GM11168 (cell line): Measurements from ENCODE around the gene PEX11B.

Experiments used
- in situ Hi-C: fragments of 300-500 bp; cut with MboI; formaldehyde crosslinking; loops from one replicate; pipeline ENCODE4 v1.12.0; 2022; ENCODE audit warnings: low sequenced_read_pairs; ENCODE audit not compliant: unreplicated experiment

PEX11B gene

GRCh38 chr1:145916745-145917144 lies 1.8 kb downstream of the PEX11B start:
- in situ Hi-C loops, result no loop called here

- in situ Hi-C loops, result no loop called here
Measured at GRCh38 chr1:145912128-145912641, 6.3 kb downstream of the PEX11B start.

- in situ Hi-C loops, result no loop called here
Measured at GRCh38 chr1:145908653-145909052, 9.9 kb downstream of the PEX11B start.

- in situ Hi-C loops, result no loop called here
Measured at GRCh38 chr1:145906954-145907753, 11.4 kb downstream of the PEX11B start.

GRCh38 chr1:145901312-145902021 lies 17.1 kb downstream of the PEX11B start:
- in situ Hi-C loops, result no loop called here

DNA sequence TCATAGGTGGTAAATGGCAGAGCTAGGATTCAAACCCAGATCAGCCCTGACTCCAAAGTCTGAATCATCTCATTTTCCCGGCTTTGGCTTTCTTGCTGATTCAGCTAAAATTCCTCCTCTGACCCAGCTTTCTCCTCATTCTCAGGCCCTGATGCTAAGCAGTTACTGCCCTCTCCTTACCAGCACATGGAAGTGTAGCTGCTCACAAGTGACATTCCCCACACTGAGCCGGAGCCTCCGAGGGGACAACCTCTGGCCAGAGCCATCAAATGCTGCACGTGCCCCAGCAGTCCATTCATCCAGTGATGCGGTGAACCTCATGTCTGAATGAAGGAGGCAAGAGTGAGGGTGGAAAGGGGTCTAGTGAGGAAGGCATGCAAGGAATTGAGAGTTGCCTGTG lies 19.8 kb downstream of the PEX11B start:
- in situ Hi-C loops, result no loop called here

- in situ Hi-C loops, result no loop called here
Measured at GRCh38 chr1:145897969-145898368, 20.5 kb downstream of the PEX11B start.

DNA sequence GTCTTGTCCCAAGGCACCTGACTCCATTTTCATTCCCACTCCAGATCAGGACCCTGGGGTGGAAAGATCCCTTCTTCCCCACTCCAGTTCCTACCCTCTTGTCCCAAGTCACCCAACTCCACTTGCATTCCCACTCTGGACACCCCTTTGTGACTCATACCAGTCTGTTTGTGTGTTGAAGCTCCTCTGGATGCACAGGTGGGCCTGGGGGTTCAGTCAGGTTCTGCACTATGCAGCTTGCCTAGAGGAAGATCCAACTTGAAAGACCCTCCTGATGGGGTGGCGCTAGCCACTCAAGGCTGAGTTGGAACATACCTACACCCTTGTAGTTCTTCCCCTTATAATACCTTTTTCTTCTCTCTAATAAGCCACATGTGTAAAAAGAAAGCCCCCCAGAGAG lies 23.0 kb downstream of the PEX11B start:
- in situ Hi-C loops, result no loop called here

- in situ Hi-C loops, result no loop called here
Measured at GRCh38 chr1:145893306-145894055, 25.0 kb downstream of the PEX11B start.

DNA sequence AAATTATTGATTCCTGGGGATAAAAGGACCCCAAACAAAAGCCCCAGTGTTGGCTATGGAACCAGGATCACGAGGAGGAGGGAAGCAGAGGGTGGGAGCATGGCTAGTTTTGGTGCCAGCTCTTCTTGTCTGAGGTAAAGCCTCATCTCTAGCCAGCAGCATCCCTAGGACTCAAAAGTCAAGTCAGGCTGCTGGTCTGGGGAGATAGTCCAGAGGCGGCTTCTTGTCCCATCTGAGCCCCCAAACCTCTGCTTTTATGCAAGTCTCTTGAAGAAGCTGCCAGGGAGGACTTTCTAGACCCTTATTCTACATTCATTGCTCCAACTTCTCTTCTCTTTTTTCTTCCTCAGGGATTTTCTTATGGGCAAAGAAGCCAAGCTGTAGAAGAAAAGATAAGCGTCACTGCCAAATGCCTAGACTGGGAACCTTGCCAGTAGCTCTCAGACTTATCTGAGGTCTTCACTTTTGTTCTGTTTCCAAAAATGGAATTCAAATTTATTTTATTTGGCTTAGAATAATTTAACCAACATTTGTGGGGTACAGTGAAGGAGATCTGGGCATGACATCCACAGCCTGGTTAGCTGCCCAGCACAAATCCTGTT lies 25.9 kb downstream of the PEX11B start:
- in situ Hi-C loops, result no loop called here

DNA sequence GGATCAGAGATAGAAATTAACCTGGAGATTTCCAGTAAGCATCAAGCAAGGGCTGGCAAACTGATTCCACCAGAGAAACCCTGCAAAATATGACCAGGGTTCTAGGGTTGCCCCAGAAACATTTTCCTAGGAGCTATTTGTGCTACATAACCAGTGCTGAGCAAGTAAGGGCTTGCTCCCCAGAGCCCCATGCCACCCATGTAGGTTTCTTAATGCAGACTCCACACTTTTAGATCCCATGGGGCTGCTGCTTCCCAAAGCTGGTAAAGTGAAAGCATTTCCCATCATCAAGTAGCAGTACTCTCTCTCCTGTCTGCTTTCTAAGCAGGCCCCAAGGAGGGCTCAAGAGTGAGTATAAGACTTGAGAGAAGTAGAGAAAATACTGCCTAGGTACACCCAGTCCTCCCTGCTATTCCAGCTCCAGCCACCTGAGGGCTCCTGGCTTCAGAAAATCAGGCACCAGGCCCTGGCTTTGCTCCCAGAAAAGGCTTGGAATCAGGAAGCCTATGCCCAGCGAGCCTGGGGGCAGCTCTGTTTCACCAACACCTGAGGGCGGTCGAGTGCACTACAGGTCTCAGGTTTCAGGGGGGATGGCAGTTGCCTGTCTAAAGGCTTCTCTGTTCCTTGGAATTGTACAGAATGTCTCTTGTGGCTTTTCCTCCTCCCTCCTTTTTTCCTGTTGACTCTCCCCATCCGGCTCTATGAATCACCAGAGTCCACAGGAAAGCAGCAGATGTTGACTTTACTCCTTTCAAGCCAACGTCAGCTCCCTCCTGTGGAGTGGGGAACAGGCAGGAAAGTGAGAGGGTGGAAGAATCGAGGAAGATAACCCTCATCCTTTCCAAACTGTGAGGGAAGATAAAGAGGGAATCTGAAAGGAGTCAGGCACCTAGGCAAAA lies 26.7 kb downstream of the PEX11B start:
- in situ Hi-C loops, result no loop called here

DNA sequence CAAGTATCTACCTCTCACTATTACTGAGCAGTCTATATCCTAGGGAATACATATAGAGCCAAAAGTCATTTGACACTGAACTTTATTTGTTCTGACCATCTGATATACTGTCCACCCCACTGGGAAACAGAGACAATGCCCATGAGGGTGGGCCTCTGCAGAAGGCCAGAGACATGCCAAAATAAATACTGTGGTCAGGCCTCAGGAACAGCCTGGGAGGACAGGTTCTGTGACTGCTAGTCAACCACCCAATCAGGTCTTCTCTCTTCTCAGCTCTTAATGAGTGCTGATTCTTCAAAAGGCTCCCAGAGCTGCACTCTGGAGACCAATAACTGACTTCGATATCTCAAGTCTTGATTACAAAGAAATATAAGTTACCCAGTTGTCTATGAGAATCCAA lies 27.4 kb downstream of the PEX11B start:
- in situ Hi-C loops, result no loop called here

GRCh38 chr1:145889722-145890121 lies 28.8 kb downstream of the PEX11B start:
- in situ Hi-C loops, result no loop called here

DNA sequence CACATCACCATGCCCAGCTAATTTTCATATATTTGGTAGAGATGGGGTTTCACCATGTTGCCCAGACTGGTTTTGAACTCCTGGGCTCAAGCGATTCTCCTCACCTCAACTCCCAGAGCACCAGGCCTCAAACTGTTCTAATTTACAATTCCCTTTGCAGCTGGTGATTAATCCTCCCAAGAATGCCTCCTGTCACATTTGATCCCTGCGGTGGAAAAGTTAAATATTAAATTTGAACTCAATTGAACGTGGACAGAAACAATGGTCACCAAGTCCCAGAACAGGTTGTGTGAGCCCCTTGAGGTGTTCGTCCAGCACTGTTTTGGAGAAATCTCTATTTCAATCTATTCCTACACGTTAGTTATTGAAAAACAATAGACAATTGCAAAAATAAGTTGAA lies 30.9 kb downstream of the PEX11B start:
- in situ Hi-C loops, result no loop called here

DNA sequence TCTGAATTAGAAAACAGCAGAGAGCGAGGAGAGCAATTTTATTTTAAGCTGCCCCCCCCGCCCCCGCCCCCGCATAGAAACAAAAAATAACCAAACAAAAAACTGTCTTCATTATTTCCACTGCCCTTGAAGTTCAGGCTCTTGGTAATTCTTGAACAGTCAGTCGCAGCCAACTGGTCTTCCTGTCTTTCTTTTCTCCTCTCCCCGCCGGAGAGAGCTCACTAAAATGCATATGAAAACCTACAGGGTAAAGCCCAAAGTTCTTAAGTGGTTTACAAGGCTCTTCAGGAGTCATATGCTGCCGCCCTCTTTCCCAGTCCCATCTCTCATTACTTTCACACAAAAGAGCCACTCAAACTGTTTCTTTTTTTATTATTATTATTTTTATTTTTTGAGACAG lies 31.7 kb downstream of the PEX11B start:
- in situ Hi-C loops, result no loop called here

GRCh38 chr1:145886390-145886789 lies 32.1 kb downstream of the PEX11B start:
- in situ Hi-C loops, result no loop called here

GRCh38 chr1:145885738-145886287 lies 32.7 kb downstream of the PEX11B start, which contains the start of gene ANKRD35:
Gene ANKRD35 (minus strand): TSS chr1:145885866. CDS start chr1:145885758, 108 bp downstream.
- in situ Hi-C loops, result no loop called here

- in situ Hi-C loops, result no loop called here
Measured at GRCh38 chr1:145884675-145885074, 33.8 kb downstream of the PEX11B start.

- in situ Hi-C loops, result no loop called here
Measured at GRCh38 chr1:145879775-145880174, 38.7 kb downstream of the PEX11B start.
